H9 (cell line): Measurements from ENCODE around the gene WDR43. TPM values are rescaled to one million over a fixed set of nuclear protein-coding genes. Genes with fewer than 3 reads are reported as not detected.

Experiments used
- DNase-seq: peaks from one replicate; pipeline ENCODE4 v3.0.0-alpha.2; 2017
- H2AFZ ChIP-seq: one replicate; pipeline ENCODE4 v1.6.1; 2013; ENCODE audit warnings: mild to moderate bottlenecking, low read length, control low read depth, moderate library complexity
- H2AK5ac ChIP-seq: 2 replicates; pipeline ENCODE4 v1.6.1; 2013; ENCODE audit warnings: low read length, control low read depth, mixed read lengths; ENCODE audit not compliant: insufficient read length
- H2BK120ac ChIP-seq: one replicate; pipeline ENCODE4 v1.6.1; 2013; ENCODE audit warnings: low read depth, mild to moderate bottlenecking, low read length, control low read depth, inconsistent platforms; ENCODE audit not compliant: poor library complexity, severe bottlenecking
- H2BK12ac ChIP-seq: 2 replicates; pipeline ENCODE4 v1.6.1; 2013; ENCODE audit warnings: low read length, control low read depth, mixed read lengths, low read depth; ENCODE audit not compliant: insufficient read length
- H2BK15ac ChIP-seq: 2 replicates; pipeline ENCODE4 v1.6.1; 2013; ENCODE audit warnings: low read depth, low read length, control low read depth
- H2BK20ac ChIP-seq: one replicate; pipeline ENCODE4 v1.6.1; 2013; ENCODE audit warnings: low read depth, mild to moderate bottlenecking, low read length, control low read depth, inconsistent platforms; ENCODE audit not compliant: poor library complexity, severe bottlenecking
- H2BK5ac ChIP-seq: 2 replicates; pipeline ENCODE4 v1.6.1; 2013; ENCODE audit warnings: low read length, control low read depth, mixed read lengths; ENCODE audit not compliant: insufficient read length
- H3K14ac ChIP-seq: 2 replicates; pipeline ENCODE4 v1.6.1; 2013; ENCODE audit warnings: low read length, control low read depth; ENCODE audit not compliant: insufficient read depth
- H3K18ac ChIP-seq: 2 replicates; pipeline ENCODE4 v1.6.1; 2013; ENCODE audit warnings: low read depth, mild to moderate bottlenecking, mixed read lengths, low read length, control low read depth; ENCODE audit not compliant: insufficient read length
- H3K23ac ChIP-seq: 2 replicates; pipeline ENCODE4 v1.6.1; 2013; ENCODE audit warnings: low read length, control low read depth, mixed read lengths, low read depth; ENCODE audit not compliant: insufficient read length
- H3K23me2 ChIP-seq: 2 replicates; pipeline ENCODE4 v1.6.1; 2013; ENCODE audit warnings: low read depth, mild to moderate bottlenecking, mixed read lengths, low read length, control low read depth; ENCODE audit not compliant: insufficient read length, poor library complexity, severe bottlenecking
- H3K27ac ChIP-seq: 2 replicates; pipeline ENCODE4 v1.5.1; 2013; ENCODE audit warnings: low read length, control low read depth, mixed read lengths, low read depth; ENCODE audit not compliant: insufficient read length
- H3K27me3 ChIP-seq: 2 replicates; pipeline ENCODE4 v1.6.1; 2013; ENCODE audit warnings: low read length, control low read depth, inconsistent platforms; ENCODE audit not compliant: insufficient read depth
- H3K4ac ChIP-seq: 2 replicates; pipeline ENCODE4 v1.6.1; 2013; ENCODE audit warnings: low read depth, mild to moderate bottlenecking, control low read depth, inconsistent platforms, low read length, moderate library complexity
- H3K4me1 ChIP-seq: 2 replicates; pipeline ENCODE4 v1.6.1; 2013; ENCODE audit warnings: low read length, control low read depth, inconsistent platforms; ENCODE audit not compliant: insufficient read depth
- H3K4me2 ChIP-seq: 2 replicates; pipeline ENCODE4 v1.6.1; 2013; ENCODE audit warnings: low read length, control low read depth, mixed read lengths; ENCODE audit not compliant: insufficient read length, insufficient read depth
- H3K56ac ChIP-seq: 2 replicates; pipeline ENCODE4 v1.6.1; 2013; ENCODE audit warnings: low read depth, mild to moderate bottlenecking, mixed read lengths, low read length, control low read depth; ENCODE audit not compliant: insufficient read length
- H3K79me1 ChIP-seq: 2 replicates; pipeline ENCODE4 v1.6.1; 2013; ENCODE audit warnings: low read depth, mild to moderate bottlenecking, moderate library complexity, low read length, control low read depth, inconsistent platforms; ENCODE audit not compliant: insufficient read depth, poor library complexity, severe bottlenecking
- H3K79me2 ChIP-seq: 2 replicates; pipeline ENCODE4 v1.6.1; 2013; ENCODE audit warnings: low read length, control low read depth, inconsistent platforms; ENCODE audit not compliant: insufficient read depth
- H3K9ac ChIP-seq: 2 replicates; pipeline ENCODE4 v1.6.1; 2013; ENCODE audit warnings: low read length, control low read depth, mixed read lengths; ENCODE audit not compliant: insufficient read length; ENCODE audit errors: extremely low read depth
- H3K9me3 ChIP-seq: one replicate; pipeline ENCODE4 v1.6.1; 2013; ENCODE audit warnings: low read depth, low read length, inconsistent platforms; ENCODE audit not compliant: control insufficient read depth
- H3T11ph ChIP-seq: one replicate; pipeline ENCODE4 v1.6.1; 2013; ENCODE audit warnings: mild to moderate bottlenecking, low read length, control low read depth, inconsistent platforms
- H4K20me1 ChIP-seq: one replicate; pipeline ENCODE4 v1.6.1; 2013; ENCODE audit not compliant: control insufficient read depth, insufficient read length, insufficient read depth
- H4K5ac ChIP-seq: 2 replicates; pipeline ENCODE4 v1.6.1; 2013; ENCODE audit warnings: low read depth, mild to moderate bottlenecking, mixed read lengths, low read length, control low read depth; ENCODE audit not compliant: insufficient read length
- H4K8ac ChIP-seq: replicated peaks from 2 replicates; pipeline ENCODE4 v1.6.1; 2013; ENCODE audit warnings: low read length, control low read depth, mixed read lengths, low read depth; ENCODE audit not compliant: insufficient read length
- H4K91ac ChIP-seq: 2 replicates; pipeline ENCODE4 v1.6.1; 2013; ENCODE audit warnings: low read depth, mild to moderate bottlenecking, moderate library complexity, mixed read lengths, low read length, control low read depth; ENCODE audit not compliant: insufficient read length
- H3K27ac Mint-ChIP-seq, 3 experiments: 2 replicates in 2 of 3; 3 replicates in 1 of 3; pipeline ENCODE4 v1.8.0; 2020 to 2021; ENCODE audit warnings: mixed read lengths in 3 of 3, mild to moderate bottlenecking in 1 of 3, moderate library complexity in 1 of 3
- H3K27me3 Mint-ChIP-seq: 2 replicates; pipeline ENCODE4 v1.8.0; 2021; ENCODE audit warnings: low read depth, mild to moderate bottlenecking, moderate library complexity, mixed read lengths
- H3K36me3 Mint-ChIP-seq, 3 experiments: 2 replicates in 2 of 3; 3 replicates in 1 of 3; pipeline ENCODE4 v1.8.0; 2020 to 2021; ENCODE audit warnings: low read depth in 3 of 3, mixed read lengths in 3 of 3; ENCODE audit not compliant: insufficient read depth in 1 of 3
- H3K4me1 Mint-ChIP-seq, 2 experiments: 2 replicates each; pipeline ENCODE4 v1.8.0; 2020; ENCODE audit warnings: mixed read lengths in 2 of 2
- H3K4me3 Mint-ChIP-seq, 2 experiments: 2 replicates in 1 of 2; 3 replicates in 1 of 2; pipeline ENCODE4 v1.8.0; 2020 to 2021; ENCODE audit warnings: mild to moderate bottlenecking in 2 of 2, mixed read lengths in 2 of 2, moderate library complexity in 1 of 2
- H3K9me3 Mint-ChIP-seq, 2 experiments: 2 replicates in 1 of 2; 3 replicates in 1 of 2; pipeline ENCODE4 v1.8.0; 2020; ENCODE audit warnings: mild to moderate bottlenecking in 2 of 2, mixed read lengths in 2 of 2, moderate library complexity in 1 of 2
- CTCF ChIP-seq: fragments of 200-600 bp; sonication (generic); conservative IDR thresholded peaks from 3 replicates; pipeline ENCODE4 v1.8.0; 2021; ENCODE audit warnings: antibody characterized with exemption, mild to moderate bottlenecking
- WGBS: extraction: QIAGEN DNeasy Blood & Tissue Kit; methylation state at CpG from one replicate; pipeline ENCODE4 v1.1.7; 2013; ENCODE audit warnings: missing lambda C conversion rate, low lambda C conversion rate, mixed read lengths; ENCODE audit not compliant: insufficient read length; ENCODE audit errors: extremely low coverage; 5-methylcytosine and 5-hydroxymethylcytosine counted together
- total RNA-seq: library from RNA; stranded (reverse); gene quantifications from 2 replicates; pipeline ENCODE4 v1.2.1, GENCODE V29; 2021

Gene WDR43
- total RNA-seq, 1 experiment from 2014 or later: 186 TPM

- Histone ChIP-seq H3K4me1 (no peaks in the 10 kb centered on the region), H4K20me1 (no peaks in the 10 kb centered on the region), H3K14ac (no peak overlapping the region), H3K4ac (no peak overlapping the region), H3K27me3 (no peaks in the 10 kb centered on the region; the same call in 1 of the 2 replicates), H3K9me3 (no peaks in the 10 kb centered on the region), H2AFZ (no peak overlapping the region), H3K79me2 (no peaks in the 10 kb centered on the region), H3K23ac (no peak overlapping the region), H2BK15ac (no peak overlapping the region), H2AK5ac (no peak overlapping the region), H2BK20ac (no peak overlapping the region), H4K5ac (no peak overlapping the region), H3K27ac (no peak overlapping the region), H2BK12ac (no peak overlapping the region), H3K23me2 (no peaks in the 10 kb centered on the region), H3K18ac (no peak overlapping the region), H4K91ac (no peak overlapping the region), H3K56ac (no peak overlapping the region), H3T11ph (no peak overlapping the region), H3K4me2 (no peak overlapping the region), H3K79me1 (no peaks in the 10 kb centered on the region), H3K9ac (no peak overlapping the region), H2BK5ac (no peak overlapping the region), H2BK120ac (no peak overlapping the region), H4K8ac (no peak overlapping the region)
- Mint-ChIP-seq H3K4me3 (no peak overlapping the region), H3K4me1 (no peaks in the 10 kb centered on the region; a peak in 1 of 4 replicates), H3K9me3 (no peaks in the 10 kb centered on the region), H3K27ac (no peak overlapping the region), H3K36me3 (no peaks in the 10 kb centered on the region), H3K27me3 (no peaks in the 10 kb centered on the region; the same call in 1 of the 2 replicates)
- DNase-seq: no peak
- no peak for TF ChIP-seq CTCF
- no CpG with 5 or more reads among the region's 5 CpGs for WGBS
Observed at GRCh38 chr2:28989973-28990372, 95.5 kb downstream of the WDR43 start.
